ENCODE results near the gene CCR5.
"Not testable (repeated sequence)": the region's sequence is repeated elsewhere in the genome, so short reads cannot be mapped to it uniquely, and the experiment has no call there.

The CCR5 gene

DNA sequence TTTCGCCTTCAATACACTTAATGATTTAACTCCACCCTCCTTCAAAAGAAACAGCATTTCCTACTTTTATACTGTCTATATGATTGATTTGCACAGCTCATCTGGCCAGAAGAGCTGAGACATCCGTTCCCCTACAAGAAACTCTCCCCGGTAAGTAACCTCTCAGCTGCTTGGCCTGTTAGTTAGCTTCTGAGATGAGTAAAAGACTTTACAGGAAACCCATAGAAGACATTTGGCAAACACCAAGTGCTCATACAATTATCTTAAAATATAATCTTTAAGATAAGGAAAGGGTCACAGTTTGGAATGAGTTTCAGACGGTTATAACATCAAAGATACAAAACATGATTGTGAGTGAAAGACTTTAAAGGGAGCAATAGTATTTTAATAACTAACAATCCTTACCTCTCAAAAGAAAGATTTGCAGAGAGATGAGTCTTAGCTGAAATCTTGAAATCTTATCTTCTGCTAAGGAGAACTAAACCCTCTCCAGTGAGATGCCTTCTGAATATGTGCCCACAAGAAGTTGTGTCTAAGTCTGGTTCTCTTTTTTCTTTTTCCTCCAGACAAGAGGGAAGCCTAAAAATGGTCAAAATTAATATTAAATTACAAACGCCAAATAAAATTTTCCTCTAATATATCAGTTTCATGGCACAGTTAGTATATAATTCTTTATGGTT lies at the start of gene CCR5:
Gene CCR5 (plus strand): TSS at position 108 of the 680 bp plus-strand sequence. CDS start 1,957 bp downstream, outside the sequence.
- DNase-seq (ENCODE audit: low spot score): no peak

DNA sequence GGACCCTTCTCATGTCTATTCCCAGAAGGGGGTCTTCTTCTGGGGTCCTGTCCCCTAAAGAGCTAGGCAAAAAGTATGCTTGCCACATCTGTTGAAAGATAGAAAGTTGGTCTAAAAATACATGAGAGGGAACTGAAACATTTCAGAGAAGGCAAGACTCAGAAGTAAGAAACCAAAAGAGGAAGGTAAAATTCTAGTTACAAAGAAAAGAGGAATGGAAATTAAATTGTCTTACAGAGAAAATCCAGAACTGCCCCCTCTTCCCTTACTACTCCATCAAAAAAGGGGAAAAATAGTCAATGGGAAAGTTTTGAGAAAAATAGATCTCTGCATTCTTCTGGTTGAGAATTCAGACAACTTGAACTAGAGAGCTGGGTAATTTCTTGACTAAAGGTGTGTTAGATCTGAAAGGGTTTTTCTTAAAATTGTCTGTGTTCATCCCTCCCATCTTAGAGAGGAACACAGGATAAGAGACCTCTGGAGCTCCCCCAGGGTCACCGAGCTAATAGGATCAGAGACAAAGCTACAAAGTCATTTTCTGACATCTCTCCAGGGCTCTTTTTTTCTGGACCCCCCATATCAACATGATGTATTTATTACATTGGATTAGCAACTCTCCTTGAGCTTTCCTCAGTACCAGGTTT lies 49.2 kb upstream of the CCR5 start:
- DNase-seq (ENCODE audit: low spot score): no peak

DNA sequence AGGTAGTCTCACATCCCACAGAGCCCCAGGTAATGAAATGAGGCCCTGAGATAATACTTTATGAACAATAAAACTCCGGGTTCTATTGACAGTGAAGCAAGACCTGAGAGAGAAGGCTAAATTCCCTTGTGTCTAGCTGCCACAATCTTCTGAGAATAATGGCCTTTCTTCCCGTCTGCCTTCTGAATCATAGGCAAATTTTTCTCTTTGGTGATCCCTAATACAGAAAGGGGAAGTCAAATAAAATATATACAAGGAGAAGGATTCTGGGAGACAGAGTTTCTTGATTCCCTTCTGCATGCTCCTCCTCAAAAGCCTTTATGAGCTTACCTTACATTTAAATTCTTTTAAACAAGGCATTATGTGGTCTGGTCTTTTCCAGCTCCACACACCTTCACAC lies 46.7 kb upstream of the CCR5 start:
- no peak for DNase-seq (ENCODE audit: low spot score)

DNA sequence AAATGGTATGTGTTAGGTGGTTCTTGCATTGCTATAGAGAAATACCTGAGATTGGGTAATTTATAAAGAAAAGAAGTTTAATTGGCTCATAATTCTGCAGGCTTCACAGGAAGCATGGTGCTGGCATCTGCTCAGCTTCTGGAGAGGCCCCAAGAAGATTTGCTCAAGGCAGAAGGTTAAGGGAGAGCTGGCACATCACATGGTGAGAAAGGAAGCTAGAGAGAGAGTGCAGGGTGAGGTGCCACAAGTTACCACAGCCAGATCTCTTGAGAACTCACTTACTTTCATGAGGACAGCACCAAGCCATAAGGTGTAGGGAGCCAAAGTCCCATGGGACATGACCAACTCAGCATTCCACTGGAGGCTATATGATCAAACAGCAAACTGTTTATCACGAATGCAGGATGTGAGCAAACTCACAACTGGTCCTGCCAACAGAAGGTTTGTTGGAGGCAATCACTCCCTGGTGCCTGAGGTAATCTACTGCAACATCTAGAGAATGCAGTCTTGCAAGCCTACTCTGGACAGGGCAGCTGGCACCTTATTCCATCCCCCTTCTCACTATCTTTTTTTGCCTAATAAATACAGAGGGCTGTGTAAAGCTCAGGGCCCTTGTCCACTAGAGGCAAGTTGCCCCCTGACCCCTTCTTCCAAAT lies 45.0 kb upstream of the CCR5 start:
- no peak for DNase-seq (ENCODE audit: low spot score)

DNA sequence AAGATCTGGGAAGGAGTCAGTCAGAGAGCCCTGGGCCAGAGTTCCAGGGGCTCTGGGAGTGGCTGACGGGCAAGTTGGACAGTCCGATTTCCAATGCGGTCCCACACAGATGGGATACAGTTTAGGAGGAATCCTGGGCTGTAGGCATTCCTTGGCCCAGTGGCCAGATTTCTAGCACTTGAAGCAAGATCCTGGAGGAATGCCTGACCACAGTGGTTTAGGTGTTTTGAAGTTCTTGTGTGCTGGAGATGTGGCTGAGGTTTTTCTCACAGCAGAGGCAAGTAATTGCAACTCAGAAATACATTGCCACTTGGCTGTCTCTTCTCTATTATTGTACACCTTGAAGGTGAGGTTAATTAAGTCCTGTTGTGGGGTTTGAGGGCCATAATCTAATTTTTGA lies 40.1 kb upstream of the CCR5 start:
- not testable (repeated sequence) for DNase-seq (ENCODE audit: low spot score)

DNA sequence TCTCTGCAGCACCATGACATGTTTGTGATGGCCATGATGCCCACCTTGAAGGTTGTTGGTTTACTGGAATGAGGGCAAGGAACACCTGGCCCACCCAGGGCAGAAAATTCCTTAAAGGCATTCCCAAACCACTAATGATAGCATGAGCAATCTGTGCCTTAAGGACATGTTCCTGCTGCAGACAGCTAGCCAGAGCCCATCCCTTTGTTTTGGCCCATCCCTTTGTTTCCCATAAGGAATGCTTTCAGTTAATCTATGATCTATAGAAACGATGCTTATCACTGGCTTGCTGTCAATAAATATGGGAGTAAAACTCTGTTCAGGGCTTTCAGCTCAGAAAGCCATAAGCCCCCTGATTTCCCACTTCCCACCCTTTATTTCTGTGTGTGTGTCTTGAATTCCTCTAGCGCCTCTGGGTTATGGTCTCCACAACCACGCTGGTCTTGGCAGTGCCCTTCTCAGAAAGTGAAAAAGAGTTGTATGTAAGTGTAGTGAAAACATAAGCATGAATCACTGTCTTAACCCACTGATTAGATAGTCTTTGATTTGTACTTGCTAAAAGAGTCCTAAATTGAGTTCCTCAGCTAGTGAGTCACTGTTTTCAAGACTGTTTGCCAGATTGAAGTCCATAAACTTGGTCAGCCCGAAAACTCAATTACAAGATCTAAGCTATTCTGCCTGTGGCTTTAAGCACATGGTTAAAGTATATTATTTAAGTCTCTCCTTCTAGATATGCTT lies 35.8 kb upstream of the CCR5 start:
- no peak for DNase-seq (ENCODE audit: low spot score)

DNA sequence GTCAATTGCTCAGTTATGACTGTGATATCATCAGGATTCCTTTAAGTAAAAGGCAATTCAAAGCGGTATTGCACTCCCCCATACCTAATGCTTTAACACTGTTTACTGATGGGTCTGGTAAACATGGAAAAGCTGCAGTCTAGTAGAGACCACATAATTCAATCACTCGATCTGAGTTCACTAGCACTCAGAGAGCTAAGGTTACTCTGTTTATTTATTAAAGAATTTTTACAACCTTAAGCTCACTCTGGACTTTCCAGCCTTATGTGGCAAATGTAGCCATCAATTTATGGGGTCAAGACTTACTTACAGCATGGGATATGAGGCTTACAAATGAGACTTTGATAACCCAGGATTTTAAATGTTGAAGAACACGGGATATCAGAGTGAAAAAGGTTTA lies 35.2 kb upstream of the CCR5 start:
- no peak for DNase-seq (ENCODE audit: low spot score)

DNA sequence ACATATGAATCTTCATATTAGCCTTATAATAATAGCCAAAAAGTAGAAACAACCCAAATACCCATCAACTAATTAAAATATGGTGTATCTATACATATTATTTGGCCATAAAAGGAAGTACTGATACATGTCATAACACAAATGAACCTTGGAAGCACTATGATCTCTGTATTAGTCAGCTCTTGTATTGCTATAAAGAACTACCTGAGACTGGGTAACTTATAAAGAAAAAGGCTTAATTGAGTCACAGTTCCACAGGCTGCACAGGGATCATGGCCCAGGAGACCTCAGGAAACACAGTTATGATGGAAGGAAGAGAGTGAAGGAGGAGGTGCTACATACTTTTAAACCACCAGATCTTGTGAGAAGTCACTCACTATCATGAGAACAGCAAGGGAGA lies 32.8 kb upstream of the CCR5 start:
- no peak for DNase-seq (ENCODE audit: low spot score)

DNA sequence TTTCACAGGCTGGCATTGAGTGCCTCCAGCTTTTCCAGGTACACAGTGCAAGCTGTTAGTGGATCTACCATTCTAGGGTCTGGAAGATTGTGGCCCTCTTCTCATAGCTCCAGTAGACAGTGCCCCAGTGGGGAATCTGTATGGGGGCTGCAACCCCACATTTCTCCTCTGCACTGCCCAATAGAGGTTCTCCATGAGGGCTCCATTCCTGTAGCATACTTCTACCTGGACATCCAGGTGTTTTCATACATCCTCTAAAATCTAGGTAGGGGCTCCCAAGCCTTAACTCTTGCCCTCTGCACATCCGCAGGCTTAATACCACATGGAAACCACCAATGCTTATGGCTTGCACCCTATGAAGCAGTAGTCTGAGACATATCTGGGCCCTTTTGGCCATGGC lies 31.9 kb upstream of the CCR5 start:
- no peak for DNase-seq (ENCODE audit: low spot score)

DNA sequence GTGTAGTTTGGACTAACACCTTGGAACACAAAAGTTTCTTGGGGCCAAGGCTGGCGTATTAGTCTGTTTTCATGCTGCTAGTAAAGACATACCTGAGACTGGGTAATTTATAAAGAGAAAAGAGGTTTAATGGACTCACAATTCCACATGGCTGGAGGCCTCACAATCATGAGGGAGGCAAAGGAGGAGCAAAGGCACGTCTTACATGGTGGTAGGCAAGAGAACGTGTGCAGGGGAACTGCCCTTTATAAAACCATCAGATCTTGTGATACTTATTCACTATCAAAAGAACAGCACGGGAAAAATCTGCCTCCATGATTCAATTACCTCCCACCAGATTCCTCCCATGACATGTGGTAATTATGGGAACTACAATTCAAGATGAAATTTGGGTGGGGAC lies 26.3 kb upstream of the CCR5 start:
- DNase-seq (ENCODE audit: low spot score): no peak

DNA sequence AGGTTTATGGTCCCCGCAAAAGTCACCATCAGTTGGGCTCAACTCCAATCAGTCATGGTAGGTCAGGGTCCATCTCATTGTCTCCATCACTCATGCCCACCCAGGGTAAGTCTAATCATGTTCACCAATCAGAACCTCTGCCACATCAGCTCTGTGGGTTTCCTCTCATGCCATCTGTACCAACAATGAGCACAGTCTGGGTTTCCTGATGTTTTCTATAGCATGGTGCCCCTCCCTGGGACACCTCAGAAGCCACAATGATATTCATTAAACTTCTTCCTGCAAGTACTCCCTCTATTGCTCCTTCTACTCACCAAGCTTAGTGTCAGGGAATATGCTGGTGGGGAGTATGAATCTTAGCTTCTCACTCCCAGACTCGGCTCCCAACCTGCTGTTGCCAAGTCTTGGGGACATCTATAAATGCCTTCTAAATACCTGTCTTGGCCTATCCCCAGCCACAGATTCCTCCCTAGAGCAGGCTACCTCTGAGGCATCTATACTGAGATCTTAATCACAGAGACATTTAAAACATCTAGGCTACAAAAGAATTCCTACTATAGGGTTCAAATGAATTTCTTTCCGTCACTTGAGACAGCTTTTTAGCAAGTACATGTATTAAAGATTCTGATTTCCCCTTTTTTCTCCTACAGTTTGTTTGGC lies 21.8 kb upstream of the CCR5 start:
- no peak for DNase-seq (ENCODE audit: low spot score)

DNA sequence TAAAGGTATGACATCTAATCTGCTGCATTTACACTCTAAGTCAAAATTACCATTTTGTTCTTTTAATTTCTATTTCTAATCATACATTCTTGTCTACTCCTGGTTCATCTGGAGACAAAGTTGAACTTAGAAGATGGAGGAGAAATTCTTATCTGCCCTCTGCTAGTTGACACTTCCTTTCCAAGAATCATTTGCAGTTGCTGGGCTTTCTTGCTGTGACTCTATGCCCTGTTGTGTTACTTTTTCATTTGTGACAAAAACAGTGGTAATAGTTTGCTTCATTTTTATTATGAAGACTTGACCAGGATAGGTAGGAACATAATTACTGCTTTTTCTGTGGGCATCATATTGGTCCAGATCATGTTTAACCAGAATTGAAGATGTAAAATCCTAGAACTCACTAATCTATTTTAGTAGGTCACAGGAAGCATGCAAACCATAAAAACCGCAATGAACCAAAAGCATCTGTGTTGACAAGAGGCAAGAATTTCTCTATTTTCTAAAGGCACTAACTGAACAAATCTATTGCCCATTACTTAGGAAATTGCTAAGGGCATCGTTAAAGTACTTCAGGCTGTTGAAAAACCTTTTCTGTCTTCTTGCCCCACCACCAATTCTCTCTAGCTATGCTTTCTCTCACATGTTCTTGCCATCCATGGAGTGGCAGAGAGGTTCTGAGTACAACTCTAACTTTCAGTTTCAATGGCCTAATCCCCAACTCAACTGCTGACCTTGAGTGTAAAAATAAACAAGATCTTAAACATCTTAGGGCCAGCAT lies 21.1 kb upstream of the CCR5 start:
- DNase-seq (ENCODE audit: low spot score): no peak

DNA sequence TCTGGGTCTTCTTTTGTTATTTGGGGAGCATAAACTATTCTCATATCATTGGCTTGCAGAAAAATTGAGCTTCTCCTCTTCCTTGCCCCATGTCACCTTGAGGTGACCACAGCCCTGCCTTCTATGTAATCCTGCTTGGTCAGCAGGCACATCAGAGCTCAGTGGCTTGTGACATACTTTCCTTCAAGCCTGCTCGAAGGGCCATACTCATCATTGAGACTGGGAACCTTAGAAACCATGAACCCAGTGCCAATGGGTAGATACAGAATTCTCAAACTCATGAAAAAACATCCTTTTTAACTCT lies 20.5 kb upstream of the CCR5 start:
- DNase-seq (ENCODE audit: low spot score): no peak

DNA sequence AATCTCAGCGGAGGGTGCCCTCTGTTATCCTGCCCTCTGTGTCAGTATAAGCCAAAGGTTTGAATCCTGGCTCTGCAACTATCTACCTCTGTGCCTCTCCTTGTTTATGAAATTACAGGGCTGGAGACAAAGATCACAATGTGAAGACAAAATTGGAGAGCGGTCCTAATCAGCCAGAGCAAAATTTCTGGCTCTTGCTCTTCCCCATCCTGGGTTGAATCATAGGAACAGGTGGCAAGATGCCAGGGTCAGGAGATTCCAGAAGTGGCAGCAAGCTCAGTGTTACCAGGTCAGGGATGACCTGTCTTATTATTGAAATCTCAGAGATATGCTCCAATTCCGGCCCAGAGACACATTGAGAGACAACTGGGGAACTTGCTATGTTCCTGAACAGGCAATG lies 19.1 kb upstream of the CCR5 start:
- DNase-seq (ENCODE audit: low spot score): no peak

DNA sequence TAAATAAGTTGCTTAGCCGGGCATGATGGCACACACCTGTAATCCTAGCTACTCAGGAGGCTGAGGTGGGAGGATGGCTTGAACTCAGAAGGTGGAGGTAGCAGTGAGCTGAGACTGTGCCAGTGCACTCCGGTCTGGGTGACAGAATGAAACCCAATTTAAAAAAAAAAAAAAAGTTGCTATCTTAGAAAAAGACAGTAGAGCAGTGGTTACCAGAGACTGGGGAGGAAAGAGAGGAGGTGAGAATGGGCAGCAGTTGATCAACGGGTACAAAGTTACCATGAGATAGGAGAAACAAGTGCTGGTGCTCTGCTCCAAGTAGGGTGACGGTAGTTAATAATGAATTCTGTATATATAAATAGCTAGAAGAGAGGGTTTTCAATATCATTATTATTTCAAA lies 17.7 kb upstream of the CCR5 start:
- no peak for DNase-seq (ENCODE audit: low spot score)

DNA sequence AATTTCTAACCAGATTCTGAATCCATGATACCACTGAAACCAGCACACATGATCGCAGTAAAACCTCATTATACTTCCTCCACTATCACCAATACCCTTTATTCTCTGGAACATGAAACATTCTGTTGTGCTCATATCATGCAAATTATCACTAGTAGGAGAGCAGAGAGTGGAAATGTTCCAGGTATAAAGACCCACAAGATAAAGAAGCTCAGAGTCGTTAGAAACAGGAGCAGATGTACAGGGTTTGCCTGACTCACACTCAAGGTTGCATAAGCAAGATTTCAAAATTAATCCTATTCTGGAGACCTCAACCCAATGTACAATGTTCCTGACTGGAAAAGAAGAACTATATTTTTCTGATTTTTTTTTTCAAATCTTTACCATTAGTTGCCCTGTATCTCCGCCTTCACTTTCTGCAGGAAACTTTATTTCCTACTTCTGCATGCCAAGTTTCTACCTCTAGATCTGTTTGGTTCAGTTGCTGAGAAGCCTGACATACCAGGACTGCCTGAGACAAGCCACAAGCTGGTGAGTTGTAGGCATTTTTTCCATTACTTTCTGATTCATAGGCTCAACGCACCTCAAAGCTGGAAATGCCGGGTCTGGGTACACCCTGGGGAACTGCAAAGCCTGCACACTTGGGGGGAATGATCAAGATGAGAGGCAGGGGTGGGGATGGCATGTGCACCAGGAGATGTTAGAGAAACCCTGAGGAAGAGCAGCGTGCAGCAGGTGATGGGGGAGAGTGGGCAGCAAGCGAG lies 16.9 kb upstream of the CCR5 start, which contains the start of gene CCR2:
Gene CCR2 (plus strand): TSS at position 465 of the 764 bp plus-strand sequence. CDS start 3,417 bp downstream, outside the sequence.
- no peak for DNase-seq (ENCODE audit: low spot score)

DNA sequence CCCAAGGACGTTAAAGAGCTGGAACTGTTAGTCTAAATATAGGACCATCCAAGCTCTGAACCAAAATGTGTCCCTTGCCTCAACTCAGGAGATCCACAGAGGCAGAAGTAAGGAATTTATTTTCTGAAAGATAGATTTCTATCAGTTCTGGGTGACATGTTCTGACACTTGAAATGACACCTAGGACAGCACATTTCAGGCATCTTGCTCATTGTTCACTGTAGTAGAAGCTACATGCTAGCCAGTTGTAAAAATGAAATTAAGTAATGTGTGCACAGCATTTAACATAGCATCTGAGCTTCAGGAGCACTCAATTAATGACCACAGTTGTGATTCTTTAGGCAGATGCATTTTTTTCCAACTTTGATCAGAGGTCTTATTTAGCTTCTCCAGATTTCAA lies 16.3 kb upstream of the CCR5 start:
- DNase-seq (ENCODE audit: low spot score): no peak

DNA sequence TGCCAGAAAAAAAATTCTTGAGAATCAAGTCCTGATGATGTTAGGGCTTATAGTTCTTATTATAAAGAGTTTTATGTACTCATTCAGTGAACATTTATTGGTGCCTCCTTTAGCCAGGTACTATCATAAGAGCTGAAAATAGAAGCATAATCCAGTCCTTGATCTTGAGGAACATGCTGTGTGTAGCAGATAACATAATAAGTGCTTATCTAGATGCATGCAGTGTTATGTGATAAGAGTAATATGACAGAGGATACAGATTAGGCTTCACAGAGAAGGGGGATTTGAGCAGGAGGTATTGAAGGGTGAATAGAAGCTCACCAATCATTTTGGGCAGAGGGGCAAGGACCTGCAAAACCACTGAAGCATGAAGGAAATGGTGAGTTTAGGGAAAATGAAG lies 15.8 kb upstream of the CCR5 start:
- no peak for DNase-seq (ENCODE audit: low spot score)

DNA sequence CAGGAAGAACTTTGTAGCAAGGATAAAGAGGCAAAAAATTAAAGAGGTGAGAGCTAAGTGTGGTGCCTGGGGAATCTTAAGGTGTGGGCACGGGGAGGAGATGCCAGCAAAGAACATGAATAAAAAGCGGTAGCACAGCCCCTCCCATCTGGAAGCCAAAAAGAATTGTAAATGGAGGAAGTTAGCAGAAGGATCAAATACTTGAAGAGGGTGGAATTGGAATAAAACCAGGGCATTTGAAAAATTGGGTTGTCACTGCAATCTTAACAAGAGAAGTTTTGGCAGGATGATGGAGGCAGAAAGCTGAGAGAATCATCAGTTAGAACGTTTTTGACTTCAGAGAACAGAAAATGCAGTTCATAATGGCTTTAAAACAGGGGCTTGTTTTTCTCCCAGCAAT lies 14.5 kb upstream of the CCR5 start:
- no peak for DNase-seq (ENCODE audit: low spot score)

DNA sequence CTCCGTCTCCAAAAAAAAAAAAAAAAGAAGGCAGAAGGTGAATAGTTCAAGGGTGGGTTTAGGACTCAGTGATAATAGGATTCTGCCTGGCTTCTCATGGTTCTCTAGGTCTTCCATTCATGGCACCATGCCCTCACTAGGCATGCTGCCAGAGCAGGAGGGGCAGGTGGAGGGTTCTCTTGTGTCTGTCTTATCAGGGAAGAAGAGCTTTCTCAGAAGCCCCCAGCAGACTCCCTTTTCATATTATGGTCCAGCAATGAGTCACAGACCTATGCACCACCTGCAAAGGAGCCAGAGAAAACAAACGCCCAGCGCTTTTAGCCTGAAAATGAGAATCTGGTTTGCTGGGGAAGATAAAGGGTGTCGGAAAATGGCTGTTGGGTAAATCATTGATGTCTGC lies 13.8 kb upstream of the CCR5 start:
- no peak for DNase-seq (ENCODE audit: low spot score)

DNA sequence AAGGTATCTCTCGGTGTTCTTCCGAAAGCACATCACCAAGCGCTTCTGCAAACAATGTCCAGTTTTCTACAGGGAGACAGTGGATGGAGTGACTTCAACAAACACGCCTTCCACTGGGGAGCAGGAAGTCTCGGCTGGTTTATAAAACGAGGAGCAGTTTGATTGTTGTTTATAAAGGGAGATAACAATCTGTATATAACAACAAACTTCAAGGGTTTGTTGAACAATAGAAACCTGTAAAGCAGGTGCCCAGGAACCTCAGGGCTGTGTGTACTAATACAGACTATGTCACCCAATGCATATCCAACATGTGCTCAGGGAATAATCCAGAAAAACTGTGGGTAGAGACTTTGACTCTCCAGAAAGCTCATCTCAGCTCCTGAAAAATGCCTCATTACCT lies 12.3 kb upstream of the CCR5 start:
- no peak for DNase-seq (ENCODE audit: low spot score)

Data from AG08396 (cell line).